HG02798 (cell line): ENCODE measurements around the gene TOPAZ1.
"Not testable (repeated sequence)": the region's sequence is repeated elsewhere in the genome, so short reads cannot be mapped to it uniquely, and the experiment has no call there.

ENCODE experiments used
- ATAC-seq: cut with Tn5 transposase; IDR thresholded peaks from one replicate; pipeline ENCODE4 v1.9.1; 2021; ENCODE audit warnings: mild to moderate bottlenecking; ENCODE audit not compliant: unreplicated experiment, poor library complexity

TOPAZ1 gene

GRCh38 chr3:44326019-44326418 is 84.3 kb downstream of the TOPAZ1 start:
- no peak for ATAC-seq

- ATAC-seq: no peak
These were observed 84.8 kb downstream of the TOPAZ1 start for GRCh38 chr3:44326515-44326914.

GRCh38 chr3:44329946-44330345 is 88.3 kb downstream of the TOPAZ1 start:
- ATAC-seq: no peak

GRCh38 chr3:44330444-44330843 is 88.8 kb downstream of the TOPAZ1 start:
- no peak for ATAC-seq

GRCh38 chr3:44334326-44334725 is 92.6 kb downstream of the TOPAZ1 start:
- ATAC-seq: no peak

- ATAC-seq: no peak
These were observed 95.6 kb downstream of the TOPAZ1 start for GRCh38 chr3:44337248-44337785.

- peak; percentile 96 for ATAC-seq
These were observed 96.5 kb downstream of the TOPAZ1 start, which contains the start of gene TCAIM for GRCh38 chr3:44338010-44338827. TSS of gene TCAIM (plus strand) at chr3:44338766. CDS start at chr3:44354783, 16,017 bp downstream.

- no peak for ATAC-seq
These were observed 97.1 kb downstream of the TOPAZ1 start for GRCh38 chr3:44338828-44339127.

GRCh38 chr3:44339181-44340057 is 97.7 kb downstream of the TOPAZ1 start:
- no peak for ATAC-seq

GRCh38 chr3:44340058-44340395 is 98.3 kb downstream of the TOPAZ1 start:
- no peak for ATAC-seq

GRCh38 chr3:44342176-44342790 is 100.6 kb downstream of the TOPAZ1 start:
- no peak for ATAC-seq

- no peak for ATAC-seq
These were observed 101.7 kb downstream of the TOPAZ1 start for GRCh38 chr3:44343421-44343820.

GRCh38 chr3:44346590-44346989 is 104.9 kb downstream of the TOPAZ1 start:
- not testable (repeated sequence) for ATAC-seq

GRCh38 chr3:44348993-44349392 is 107.3 kb downstream of the TOPAZ1 start:
- ATAC-seq: no peak

GRCh38 chr3:44353355-44353924 is 111.8 kb downstream of the TOPAZ1 start:
- ATAC-seq: no peak

- ATAC-seq: no peak
These were observed 113.8 kb downstream of the TOPAZ1 start for GRCh38 chr3:44355362-44356033.

GRCh38 chr3:44359146-44359751 is 117.6 kb downstream of the TOPAZ1 start:
- ATAC-seq: no peak

GRCh38 chr3:44363591-44363990 is 121.9 kb downstream of the TOPAZ1 start:
- peak; percentile 50 for ATAC-seq

GRCh38 chr3:44365952-44366351 is 124.3 kb downstream of the TOPAZ1 start:
- ATAC-seq: no peak

GRCh38 chr3:44375450-44375849 is 133.8 kb downstream of the TOPAZ1 start:
- no peak for ATAC-seq
